GM06990 (cell line): ENCODE results near the gene DAG1.

Experiments used
- DNase-seq: peaks from one replicate; pipeline ENCODE4 v3.0.0-alpha.2; 2011; ENCODE audit not compliant: insufficient read length; ENCODE audit errors: extremely low read depth
- H3K27me3 ChIP-seq: replicated peaks from 2 replicates; pipeline ENCODE4 v1.6.0; 2011; ENCODE audit warnings: low read length; ENCODE audit not compliant: control insufficient read depth, insufficient read depth
- H3K36me3 ChIP-seq: 2 replicates; pipeline ENCODE4 v1.5.1; 2011; ENCODE audit warnings: low read length; ENCODE audit not compliant: control insufficient read depth, insufficient read depth
- H3K4me3 ChIP-seq: replicated peaks from 2 replicates; pipeline ENCODE4 v1.5.1; 2011; ENCODE audit warnings: low read depth, mild to moderate bottlenecking, control low read depth, low read length
- TF ChIP-seq, protein P1 (sequence below): IDR thresholded peaks from 2 replicates; pipeline ENCODE4 v1.5.1; 2011; ENCODE audit warnings: low read length, control low read depth, mild to moderate bottlenecking, inconsistent platforms; ENCODE audit not compliant: insufficient read depth, poor library complexity, severe bottlenecking

Gene DAG1

DNA sequence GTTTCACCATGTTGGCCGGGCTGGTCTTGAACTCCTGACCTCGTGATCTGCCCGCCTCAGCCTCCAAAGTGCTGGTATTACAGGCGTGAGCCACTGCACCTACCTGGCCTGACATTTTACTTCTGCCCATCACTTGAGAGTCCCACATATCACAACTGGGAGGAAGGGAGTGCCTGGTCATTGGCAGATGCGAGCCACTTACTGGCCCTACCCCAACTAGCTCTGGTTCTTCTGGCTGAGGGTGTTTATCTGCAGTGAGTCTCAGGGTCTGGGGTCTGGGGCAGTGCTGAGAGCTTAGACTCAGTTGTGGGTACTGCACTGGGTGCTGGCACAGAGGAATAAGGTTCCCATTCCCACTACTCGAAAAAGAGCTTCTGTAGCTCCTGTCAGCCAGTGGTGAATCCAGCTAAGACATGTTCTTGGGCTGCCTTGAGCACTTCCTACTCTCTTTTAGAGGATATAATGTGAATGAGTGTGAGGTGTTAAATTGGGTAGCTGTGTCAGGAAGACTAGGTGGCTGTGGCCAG, 30.2 kb downstream of the DAG1 start:
- Histone ChIP-seq H3K27me3 (no peaks in the 10 kb centered on the region), H3K4me3 (no peak overlapping the region), H3K36me3 (no peaks in the 10 kb centered on the region)
- no peak for DNase-seq
- TF ChIP-seq, protein P1, sequence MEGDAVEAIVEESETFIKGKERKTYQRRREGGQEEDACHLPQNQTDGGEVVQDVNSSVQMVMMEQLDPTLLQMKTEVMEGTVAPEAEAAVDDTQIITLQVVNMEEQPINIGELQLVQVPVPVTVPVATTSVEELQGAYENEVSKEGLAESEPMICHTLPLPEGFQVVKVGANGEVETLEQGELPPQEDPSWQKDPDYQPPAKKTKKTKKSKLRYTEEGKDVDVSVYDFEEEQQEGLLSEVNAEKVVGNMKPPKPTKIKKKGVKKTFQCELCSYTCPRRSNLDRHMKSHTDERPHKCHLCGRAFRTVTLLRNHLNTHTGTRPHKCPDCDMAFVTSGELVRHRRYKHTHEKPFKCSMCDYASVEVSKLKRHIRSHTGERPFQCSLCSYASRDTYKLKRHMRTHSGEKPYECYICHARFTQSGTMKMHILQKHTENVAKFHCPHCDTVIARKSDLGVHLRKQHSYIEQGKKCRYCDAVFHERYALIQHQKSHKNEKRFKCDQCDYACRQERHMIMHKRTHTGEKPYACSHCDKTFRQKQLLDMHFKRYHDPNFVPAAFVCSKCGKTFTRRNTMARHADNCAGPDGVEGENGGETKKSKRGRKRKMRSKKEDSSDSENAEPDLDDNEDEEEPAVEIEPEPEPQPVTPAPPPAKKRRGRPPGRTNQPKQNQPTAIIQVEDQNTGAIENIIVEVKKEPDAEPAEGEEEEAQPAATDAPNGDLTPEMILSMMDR = no peak

- H3K36me3 ChIP-seq = no peaks in the 10 kb centered on the region
- TF ChIP-seq, protein P1 = no peak
- no peak for DNase-seq
- no peaks in the 10 kb centered on the region for H3K27me3 ChIP-seq
- no peak overlapping the region for H3K4me3 ChIP-seq
These were observed 30.9 kb downstream of the DAG1 start for GRCh38 chr3:49500732-49501609.

GRCh38 chr3:49501842-49502241, 31.8 kb downstream of the DAG1 start:
- Histone ChIP-seq H3K27me3 (no peaks in the 10 kb centered on the region), H3K4me3 (no peak overlapping the region), H3K36me3 (no peaks in the 10 kb centered on the region)
- no peak for DNase-seq
- TF ChIP-seq, protein P1 = no peak

DNA sequence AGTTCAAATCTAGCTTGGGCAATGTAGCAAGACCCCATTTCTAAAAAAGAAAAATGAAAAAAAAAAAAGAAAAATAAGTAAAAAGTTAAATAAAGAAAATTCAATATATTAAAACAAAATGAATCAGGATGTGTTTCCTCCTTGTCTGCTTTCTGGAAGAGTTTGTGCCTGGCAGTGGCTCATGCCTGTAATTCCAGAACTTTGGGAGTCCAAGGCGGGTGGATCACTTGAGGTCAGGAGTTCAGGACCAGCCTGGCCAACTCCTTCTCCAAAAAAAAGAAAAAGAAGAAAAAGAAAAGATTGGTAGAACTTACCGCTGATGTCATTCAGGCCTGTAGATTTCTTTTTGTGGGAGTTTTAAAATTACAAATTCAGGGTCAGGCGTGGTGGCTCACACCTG, 36.8 kb downstream of the DAG1 start:
- TF ChIP-seq, protein P1 = no peak
- H3K4me3 ChIP-seq = no peak overlapping the region
- H3K36me3 ChIP-seq = peaks cover 9% of the 10 kb centered on the region
- no peak for DNase-seq
- no peaks in the 10 kb centered on the region for H3K27me3 ChIP-seq

DNA sequence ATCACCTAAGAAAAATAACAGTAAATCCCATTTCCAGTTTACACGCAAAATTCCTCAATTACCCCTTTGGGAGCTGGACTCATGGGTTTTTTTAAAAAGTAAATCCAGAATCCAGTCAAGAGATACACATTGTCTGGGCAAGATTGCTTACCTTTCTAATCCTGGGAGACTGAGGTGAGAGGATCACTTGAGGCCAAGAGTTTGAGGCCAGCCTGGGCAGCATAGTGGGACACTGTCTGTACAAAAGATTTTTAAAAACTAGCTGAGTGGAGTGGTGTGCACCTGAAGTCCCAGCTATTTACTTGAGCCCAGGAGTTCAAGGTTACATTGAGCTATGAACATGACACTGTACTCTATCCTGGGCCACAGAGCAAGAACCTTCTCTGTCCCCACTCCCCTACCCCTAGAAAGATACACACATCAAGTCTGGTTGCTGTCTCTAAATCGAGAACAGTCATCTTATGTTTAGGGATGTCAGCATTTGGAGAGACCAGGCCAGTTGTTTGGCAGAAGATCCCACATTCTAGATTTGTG, 39.0 kb downstream of the DAG1 start:
- no peaks in the 10 kb centered on the region for H3K27me3 ChIP-seq
- DNase-seq = no peak
- TF ChIP-seq, protein P1 = no peak

More for the DNA sequence above, 39.0 kb downstream of the DAG1 start:
- peaks cover 12% of the 10 kb centered on the region for H3K36me3 ChIP-seq
- no peak overlapping the region for H3K4me3 ChIP-seq
